GM18858 (cell line): ENCODE measurements around the gene TFDP1.
"Not testable (repeated sequence)": the region's sequence is repeated elsewhere in the genome, so short reads cannot be mapped to it uniquely, and the experiment has no call there.

ENCODE experiments used
- ATAC-seq: cut with Tn5 transposase; IDR thresholded peaks from one replicate; pipeline ENCODE4 v1.9.1; 2021; ENCODE audit not compliant: unreplicated experiment

TFDP1 gene

DNA sequence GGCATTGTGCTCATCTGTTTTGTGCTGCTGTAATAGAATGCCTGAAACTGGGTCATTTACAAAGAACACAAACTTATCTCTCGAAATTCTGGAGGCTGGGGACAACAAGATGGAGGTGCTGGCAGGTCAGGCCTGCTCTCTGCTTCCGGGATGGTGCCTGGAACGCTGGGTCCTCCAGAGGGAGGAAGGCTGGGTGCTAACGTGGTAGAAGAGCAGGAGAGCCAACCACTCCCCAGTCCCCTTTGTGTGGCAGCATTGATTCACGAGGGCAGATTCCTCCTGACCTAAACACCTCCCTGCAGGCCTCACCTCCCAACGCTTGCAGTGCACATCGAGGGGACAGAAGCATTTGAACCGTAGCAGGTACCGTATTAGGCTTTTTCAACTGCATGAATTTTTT, 34.1 kb upstream of the TFDP1 start:
- ATAC-seq, result no peak

DNA sequence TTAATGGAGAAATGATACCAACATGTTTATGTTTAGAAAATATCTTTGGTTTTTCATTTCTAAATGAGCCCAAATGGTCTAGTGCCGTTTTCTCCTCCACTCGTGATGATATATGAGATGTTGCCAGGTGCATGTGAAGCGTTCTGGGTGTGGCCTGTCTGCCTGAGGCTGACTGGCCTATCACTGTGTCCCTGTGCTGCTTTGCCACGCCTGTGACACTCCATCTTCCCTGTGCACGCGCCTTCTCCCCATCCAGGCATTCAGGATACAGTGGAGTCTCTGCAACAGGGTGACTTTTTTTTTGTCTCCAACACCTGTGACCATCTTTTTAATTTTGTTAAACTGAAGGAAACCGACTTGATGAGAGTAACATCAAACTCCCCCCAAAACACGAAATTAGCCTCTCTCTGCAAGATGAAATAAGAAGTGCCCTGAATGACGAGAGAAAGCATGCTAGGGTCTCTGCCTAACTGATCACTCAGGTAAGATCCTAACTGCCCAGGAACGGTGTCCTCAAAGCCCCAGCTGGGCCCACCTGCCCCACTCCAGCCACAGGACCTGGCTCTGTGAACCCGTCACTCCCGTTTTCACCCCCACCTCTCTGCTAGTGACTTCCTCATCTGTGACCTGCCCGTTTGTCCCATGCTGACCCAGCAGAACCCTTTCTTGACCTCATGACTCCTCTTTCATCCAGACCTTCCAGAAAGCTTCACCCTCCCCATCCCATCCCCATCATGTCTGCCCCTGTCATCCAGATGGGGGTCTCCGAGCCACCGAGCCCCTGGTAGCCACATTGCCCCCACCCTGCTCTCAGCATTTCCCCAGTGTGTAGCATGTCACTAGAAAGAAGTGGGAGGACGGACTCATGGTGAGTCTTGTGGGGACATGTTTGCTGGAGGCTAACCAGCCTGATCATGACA, 33.2 kb upstream of the TFDP1 start:
- no peak for ATAC-seq

DNA sequence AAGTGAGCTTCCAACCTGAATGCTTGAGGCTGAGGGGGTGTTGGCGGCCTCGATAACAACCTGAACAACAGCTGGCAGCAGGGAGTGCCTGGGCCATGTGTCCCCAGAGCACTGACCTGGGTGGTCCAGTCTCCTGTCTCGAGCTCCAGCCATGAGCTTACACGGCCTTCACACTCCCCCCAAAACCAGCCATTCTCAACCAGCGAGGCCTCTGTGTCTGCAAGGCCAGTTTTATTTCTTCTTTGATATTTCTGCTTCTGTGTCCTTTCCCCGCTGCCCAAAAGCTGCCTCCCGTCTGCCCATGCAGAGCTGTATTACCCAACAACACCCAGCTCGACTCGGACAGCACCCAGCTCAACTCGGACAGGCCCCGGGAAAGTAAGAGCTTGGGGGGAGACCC, 32.5 kb upstream of the TFDP1 start:
- ATAC-seq, result no peak

DNA sequence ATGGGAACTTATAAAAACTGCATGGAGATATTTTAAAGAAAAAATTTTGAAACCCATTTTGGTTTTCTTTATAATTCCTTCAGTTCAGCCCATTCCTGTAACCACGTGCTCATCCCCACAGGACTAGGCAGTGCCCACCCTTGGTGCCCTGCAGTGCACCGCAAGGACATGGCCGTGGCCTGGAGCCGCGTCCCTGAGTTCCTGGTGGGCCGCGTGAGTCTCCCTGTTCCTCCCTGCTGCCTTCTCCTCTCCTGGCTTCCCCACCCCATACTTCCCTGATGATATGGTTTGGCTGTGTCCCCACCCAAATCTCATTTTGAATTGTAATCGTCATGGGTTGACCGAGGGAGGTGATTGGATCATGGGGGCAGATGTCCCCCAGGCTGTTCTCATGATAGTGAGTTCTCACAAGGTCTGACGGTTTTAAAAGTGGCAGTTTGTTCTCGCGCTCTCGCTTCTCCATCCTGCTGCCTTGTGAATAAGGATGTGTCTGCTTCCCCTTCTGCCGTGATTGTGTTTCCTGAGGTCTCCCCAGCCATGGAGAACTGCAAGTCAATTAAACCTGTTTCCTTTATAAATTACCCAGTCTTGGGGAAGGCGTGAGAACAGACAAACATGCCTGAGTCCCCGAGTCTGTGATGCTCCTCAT, 31.6 kb upstream of the TFDP1 start:
- ATAC-seq, result no peak

DNA sequence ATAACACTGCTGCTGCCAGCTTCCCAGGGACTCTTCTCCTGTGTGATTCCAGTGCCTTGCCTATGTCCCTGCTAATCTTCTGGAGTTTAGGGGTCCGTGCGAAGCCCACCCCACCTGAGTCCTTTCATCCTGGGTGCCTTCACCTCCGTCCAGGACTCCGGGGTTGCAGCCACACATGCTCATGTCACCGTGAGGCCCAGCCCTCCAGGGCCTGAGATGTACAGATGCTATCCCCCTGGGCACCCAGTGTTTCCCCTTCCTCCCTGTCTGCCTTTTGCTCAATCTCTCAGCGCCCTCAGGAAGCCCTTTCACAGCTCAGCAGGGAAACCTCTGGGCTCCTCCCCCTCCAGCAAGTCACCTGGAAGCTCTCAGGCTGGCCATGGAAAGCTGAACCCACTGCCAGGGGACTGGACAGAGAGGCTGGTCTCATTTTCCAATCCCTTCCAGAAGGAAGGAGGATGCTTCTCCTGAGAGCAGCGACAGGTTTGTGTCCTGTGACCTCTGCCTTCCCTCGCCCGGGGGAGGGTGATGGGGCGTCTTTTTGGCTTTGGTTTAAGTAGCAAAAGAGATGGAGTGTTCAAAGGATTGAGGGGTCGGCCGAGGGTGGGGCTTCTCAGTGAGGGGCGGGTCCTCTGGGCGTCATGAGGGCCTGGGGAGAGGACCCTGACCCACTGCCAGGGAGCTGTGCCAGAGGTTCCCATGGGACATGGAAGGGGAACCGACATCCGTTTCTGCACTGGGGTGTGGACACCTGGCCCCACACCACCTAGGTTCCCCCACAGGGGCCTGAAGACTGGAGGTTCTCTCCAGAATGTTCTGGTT, 30.8 kb upstream of the TFDP1 start:
- no peak for ATAC-seq

DNA sequence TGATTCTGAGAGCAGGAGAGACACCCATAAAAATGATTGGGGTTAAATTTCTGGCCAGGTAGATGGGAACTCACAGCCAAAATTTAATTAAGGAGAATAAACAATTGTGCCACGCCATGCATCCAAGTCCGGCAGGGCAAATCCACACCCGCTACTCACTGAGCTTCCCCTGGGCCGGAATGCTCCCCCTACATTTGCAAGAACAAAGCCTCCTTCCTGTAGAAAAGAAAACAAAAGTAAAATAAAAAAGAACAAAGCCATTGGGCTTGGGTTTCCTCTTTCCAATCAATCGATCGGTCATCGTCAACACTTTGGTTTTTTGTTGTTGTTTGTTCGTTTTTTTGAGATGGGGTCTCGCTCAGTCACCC, 30.2 kb upstream of the TFDP1 start:
- ATAC-seq, result no peak

DNA sequence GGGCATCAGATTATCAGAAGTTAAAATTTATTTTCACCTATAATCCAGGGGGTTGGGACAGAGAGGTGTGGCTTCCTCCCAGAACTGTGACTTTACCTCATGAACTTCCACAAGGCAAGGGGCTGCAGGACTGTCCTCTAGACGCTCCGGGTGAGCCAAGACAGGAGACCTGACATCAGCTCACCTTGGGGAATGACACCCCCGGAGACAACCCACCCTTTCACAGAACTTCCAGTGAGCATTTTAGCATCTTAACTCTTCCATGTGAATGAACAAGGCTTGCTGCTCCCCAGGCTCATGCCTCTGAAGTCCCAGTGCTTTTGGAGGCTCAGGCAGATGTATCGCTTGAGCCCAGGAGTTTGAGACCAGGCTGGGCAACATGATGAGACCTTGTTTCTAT, 29.4 kb upstream of the TFDP1 start:
- no peak for ATAC-seq

DNA sequence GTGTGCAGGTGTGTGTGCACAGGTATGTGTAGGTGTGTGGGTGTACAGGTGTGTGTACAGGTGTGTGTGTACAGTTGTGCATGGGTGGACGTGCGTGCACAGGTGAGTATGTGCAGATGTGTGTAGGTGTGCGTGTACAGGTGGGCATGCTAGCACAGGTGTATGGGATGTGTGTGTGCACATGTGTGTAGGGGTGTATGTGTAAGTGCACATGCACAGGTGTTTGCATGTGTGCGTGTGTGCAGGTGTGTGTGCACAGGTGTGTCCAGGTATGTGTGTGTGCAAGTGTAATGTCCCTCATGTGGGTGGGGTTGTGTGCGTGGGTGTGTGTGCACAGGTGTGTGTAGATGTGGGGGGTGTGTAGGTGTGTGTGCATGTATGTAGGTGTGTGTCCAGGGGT, 27.5 kb upstream of the TFDP1 start:
- ATAC-seq, result no peak

DNA sequence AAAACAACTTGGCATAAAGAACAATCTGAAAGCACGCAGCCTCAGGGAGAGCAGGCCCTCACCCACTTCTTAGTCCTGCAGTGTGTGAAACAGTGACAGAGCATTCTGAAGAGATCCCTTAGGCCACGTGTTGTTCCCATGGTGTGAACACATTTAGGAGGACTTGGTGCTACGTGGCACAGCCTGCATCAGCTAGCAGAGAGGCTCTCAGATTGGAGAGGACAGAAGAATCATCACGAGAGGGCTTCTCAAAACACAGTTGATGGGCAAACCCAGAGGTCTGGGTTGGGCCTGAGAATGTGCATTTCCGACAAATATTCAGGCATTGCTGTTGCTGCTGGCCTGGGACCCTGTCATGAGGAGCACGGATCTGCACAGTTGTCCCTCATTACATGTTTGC, 26.1 kb upstream of the TFDP1 start:
- no peak for ATAC-seq

DNA sequence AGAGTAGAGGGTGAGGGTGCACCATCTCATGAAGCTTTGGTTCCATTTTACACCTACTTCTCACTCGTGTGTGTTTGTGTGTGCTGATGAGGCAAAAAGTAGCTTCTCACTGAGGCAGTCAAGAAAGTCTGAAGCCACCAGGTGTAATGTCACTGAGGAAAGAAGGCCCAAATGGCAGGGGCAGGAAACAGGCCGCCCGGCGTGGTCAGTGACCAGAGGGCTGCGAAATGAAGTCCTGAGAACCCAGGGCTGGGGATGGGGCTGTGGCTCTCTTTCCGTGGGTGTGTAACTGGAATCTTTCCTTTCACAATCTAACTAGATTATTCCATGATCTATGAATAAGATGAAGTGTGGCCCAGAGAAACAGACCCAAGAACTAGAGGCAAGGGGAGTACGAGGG, 25.5 kb upstream of the TFDP1 start:
- no peak for ATAC-seq

DNA sequence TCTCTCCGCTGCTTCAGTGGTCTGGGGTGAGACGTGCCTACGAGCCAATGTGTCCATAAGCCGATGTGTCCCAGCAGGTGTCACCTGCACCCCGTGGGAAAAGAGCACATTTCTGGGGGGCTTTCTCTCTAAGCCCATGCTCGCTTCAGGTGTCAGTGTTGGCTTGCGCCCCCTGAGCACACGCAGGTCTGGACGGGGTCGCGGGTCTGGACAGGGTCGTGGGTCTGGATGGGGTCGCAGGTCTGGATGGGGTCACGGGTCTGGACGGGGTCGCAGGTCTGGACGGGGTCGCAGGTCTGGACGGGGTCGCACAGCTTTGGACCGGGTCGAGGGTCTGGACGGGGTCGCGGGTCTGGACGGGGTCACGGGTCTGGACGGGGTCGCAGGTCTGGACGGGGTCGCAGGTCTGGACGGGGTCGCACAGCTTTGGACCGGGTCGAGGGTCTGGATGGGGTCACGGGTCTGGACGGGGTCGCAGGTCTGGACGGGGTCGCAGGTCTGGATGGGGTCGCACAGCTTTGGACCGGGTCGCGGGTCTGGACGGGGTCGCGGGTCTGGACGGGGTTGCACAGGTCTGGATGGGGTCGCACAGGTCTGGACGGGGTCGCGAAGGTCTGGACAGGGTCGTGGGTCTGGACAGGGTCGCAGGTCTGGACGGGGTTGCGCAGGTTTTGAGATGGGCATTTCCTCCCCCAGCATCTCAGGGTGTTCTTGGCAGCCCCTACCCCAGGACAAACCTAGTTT, 24.5 kb upstream of the TFDP1 start:
- no peak for ATAC-seq

DNA sequence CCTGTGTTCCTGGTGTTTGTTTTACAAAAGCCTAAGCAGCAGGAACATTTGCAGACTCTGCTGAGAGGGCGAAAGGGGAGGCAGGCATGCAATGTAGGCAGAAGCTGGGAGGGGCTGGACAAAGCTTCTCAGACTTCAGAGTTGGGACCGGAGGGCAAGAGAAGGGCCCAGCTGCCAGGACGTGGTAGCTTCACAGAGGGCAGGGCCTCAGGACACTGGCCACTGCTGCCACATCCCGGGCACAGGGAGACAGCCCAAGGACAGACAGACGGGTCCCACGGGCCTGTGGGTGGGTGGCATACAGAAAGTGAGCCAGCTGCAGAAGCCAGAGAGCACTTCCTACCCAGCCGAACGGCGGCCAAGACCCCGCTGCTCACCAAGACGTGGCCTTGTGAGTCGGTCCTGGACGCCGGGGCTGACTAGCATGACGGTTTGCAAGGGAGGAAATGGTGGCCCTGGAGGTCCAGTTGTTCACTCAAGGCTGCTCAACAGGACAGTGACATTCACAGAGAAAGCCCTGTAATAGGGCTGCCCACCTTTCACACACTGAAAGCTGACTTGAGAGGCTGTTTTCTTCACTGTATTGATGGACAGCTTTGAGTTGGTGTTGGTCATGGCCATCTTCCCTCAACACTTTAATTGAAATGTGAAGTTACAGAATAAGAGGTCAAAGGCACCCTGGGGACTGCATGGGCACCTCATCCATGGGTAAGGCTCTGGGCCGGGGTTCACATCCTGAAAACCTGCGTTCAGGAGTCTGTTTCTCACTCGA, 23.7 kb upstream of the TFDP1 start:
- ATAC-seq, result no peak

DNA sequence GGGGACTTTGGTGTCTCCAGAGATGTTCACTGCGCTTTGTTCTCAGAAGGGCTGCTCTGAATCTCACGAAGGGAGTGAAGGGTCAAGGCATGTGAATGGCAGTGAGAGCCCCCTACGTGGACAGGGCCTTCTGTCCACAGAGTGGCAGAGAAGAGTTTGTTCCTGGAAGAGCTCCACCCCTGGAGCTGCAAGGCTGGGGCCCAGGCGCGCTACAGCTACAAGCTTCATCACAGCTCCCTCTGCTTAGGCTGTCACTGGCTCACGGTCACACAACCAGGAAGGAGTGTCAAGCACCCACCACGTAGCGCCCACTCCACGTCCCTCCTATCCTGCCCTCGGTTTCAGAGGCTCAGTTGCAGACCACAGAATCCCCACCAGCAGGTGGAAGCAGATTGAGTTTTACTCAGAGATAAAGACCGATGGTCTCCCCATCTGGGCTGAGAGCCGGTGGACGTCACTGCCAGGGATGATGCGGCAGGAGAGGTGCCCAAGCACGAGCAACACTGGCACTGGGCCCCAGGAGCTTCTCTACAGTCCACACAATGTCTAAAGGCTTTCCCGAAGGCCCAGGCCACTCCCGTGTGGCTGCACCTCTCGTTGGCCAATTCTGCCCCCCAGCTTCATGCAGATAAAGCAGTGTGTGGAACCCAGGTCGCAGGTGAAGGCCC, 23.0 kb upstream of the TFDP1 start:
- no peak for ATAC-seq

DNA sequence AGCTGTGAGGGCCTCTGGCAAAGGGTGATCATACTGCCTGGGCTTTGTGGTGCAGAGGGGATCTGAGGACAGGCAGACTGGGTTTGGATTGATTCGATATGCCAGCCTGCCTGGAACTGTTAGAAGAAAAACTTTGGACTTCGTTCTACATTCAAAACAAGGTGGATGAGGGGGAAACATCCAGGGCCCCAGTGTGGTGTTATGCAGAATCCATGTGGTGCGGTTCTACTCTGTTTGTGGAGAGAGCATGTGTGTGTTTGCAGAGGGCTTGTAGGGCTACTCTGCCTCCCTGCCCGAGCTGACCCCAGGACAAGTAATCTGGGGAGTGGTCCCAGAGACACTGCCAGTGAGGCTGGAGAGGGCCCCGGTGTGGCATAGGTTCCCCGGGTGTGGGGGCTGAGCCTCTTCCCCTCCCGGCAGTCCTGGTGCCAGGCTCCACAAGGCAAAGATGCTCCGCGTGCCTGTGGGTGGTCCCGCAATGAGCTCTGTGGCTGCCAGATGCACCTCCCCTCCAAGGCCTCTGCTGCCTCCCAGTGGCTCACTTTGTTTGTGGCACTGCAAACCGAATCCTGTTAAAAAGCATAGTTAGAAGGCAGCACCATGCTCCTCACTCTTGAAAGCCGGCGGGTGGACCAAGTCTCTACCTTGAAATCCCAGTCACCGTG, 22.3 kb upstream of the TFDP1 start:
- ATAC-seq, result no peak

DNA sequence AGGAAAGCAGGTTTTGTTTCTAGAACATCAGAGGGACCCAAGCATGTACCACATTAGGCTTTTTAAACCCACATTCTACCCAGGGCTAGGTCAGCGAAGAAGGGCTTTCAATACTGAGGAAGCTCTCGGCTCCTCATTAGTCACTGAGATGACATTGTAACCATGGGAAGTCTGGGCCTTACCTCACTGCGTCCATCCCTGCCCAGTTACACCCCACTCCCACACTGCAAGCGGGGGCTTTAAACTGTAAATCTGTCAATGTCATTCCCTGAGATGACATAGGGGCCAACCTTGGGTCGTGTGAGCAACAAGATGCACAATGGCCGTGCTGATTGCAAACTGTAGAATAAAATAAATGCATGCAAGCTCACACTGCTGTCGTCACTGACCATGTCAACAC, 21.7 kb upstream of the TFDP1 start:
- no peak for ATAC-seq

DNA sequence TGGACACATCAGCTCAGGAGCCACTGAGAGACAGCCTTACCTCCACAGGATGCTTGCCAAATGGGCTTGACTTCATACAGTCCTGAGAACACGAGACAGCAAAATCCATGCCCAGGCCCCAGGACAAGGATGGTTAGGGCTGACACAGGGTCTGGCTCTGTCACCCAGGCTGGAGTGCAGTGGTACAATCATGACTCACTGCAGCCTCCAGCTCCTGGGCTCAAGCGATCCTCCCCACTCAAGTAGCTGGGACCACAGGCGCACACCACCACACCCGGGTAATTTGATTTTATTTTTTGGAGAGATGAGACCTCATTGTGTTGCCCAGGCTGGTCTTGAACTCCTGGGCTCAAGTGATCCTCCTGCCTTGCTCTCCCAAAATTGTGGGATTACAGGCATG, 21.0 kb upstream of the TFDP1 start:
- not testable (repeated sequence) for ATAC-seq

DNA sequence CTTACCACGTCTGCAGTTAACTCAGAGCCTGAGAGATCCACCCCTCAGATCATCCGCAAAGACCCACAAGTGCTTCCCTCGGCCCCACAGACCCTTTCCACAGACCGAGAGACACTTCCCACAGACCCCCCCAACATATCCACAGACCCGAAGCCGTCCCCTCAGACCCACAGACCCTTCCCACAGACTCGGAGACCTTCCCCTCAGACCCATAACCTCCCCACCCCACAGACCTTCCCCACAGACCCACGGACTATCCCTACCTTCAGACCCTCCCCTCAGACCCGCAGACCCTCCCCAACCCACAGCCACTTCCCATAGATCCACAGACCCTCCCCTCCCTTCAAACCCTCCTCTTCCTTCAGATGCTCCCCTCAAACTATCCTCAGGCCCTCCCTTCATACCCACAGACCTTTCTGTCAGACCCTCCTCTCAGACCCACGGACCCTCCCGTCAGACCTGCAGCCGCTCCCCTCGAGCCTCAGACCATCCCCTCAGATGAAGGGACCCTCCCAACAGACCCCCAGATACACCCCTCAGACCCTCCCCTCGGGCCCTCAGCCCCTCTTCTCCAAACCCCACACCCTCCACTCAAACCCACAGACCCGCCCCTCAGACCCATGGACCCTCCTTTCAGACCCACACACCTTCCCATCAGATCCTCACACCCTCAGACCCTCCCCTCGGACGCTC, 20.1 kb upstream of the TFDP1 start:
- ATAC-seq, result no peak

DNA sequence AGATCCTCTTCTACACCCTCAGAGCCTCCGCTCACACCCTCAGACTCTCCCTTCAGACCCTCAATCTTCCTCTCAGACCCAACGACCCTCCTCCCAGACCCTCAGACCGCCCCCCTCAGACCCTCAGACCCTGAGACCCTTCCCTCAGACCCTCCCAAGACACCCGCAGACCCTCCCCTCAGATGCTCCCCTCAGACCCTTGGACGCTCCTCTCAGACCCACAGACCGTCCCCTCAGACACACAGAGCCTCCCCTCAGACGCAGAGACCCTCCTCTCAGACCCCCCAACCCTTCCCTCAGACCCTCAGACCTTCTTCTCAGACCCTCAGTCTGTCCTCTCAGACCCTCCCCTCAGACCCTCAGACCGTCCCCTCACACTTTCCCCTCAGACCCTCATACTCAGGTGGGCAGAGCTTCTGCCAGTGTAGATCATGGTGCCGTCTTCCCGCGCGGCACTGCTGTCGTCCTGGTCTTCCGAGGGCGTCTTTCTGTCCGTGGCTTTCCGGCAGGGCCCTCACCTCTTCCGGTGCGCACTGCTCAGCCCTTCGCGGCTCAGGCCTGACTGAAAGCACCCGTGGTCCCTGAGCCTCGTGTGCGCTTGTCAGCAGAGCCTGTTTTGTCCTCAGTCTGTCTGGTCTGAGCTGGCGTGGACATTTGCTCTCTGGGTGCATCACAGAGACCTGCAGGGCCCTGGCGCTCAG, 18.9 kb upstream of the TFDP1 start:
- ATAC-seq, result no peak
